Fibroblast of skin of right biceps (primary cell): Measurements from ENCODE around the gene OTOR.

Experiments used
- DNase-seq: peaks from one replicate; pipeline ENCODE4 v3.0.0-alpha.2; 2013

OTOR gene, protein sequence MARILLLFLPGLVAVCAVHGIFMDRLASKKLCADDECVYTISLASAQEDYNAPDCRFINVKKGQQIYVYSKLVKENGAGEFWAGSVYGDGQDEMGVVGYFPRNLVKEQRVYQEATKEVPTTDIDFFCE

DNA sequence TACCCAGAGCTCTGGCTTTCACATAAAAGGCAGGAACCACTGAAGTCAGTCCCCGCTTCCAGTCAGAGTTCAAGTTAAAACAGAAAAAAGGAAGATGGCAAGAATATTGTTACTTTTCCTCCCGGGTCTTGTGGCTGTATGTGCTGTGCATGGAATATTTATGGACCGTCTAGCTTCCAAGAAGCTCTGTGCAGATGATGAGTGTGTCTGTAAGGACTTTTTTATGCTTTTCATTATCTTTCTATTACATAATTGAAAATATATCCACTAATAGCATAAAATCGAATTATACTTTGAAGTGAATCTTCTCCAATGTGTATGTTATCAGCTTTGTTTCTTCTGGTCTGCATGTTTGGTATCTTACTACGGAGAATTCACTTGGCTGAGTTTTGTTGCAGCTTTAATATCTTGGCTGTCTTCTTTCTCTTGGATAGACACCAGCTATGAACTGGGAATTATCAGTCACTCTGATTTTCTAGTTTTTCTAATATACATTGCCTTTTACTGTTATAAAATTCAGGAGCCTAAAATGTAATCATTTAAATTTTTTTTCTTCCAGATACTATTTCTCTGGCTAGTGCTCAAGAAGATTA is at the start of gene OTOR:
OTOR (plus strand) TSS at position 51 of the 593 bp plus-strand sequence; CDS start at position 95, 44 bp downstream.
- no peak for DNase-seq

DNA sequence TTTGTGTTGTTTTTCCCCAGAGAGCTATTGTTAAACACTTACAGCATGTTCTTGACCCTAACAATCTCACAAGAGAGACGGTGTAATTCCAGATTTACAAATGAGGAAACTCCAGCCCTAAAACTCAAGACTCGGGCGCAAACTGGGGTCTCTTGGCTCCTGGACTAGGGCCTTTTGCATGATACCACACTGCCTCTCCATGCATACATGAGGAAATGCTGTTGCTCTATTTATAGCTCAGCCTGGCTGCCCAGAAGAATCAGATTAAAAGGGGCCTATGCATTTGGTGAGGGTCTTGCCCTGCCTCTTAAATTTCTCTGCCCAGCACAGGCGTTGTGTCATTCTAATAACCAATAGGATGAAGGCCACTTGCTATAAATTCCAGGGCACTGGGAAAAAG is 48.9 kb upstream of the OTOR start:
- DNase-seq: no peak

DNA sequence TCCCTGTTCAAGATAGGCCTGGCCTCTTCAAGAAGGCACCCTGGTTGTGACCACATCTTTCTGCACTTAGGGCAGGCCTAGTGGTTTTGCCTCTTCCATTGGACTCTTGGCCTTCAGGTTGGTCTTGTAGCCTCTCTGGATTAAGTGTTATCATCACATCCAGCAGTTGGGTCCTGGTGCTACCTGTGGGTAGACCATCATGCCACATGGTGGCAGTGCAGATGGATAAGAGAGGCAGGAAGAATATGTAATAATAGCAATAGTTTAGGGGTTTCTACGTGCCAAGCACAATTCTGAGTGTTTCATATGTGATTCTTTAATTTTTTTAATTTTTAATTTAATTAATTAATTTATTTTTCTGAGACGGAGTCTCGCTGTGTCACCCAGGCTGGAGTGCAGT is 46.9 kb upstream of the OTOR start:
- peak; percentile 1 for DNase-seq

DNA sequence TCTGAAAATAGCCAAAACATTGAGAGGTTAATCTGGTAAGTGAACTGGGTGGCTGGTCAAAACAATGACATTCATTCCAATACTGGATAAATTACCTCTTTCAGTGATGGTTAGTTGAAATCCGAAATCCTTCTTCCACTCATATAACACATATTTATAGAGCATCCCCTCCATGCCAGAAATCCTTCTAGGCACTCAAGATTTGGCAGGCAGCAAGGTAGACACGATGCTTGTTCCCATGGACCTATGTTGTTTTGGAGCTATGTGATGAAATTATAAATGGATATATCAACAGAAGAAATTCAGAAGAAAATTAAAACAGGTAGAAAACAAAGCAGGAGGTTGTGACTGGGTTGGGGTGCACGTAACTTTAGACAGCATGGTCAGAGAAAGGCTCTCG is 44.6 kb upstream of the OTOR start:
- DNase-seq: no peak

DNA sequence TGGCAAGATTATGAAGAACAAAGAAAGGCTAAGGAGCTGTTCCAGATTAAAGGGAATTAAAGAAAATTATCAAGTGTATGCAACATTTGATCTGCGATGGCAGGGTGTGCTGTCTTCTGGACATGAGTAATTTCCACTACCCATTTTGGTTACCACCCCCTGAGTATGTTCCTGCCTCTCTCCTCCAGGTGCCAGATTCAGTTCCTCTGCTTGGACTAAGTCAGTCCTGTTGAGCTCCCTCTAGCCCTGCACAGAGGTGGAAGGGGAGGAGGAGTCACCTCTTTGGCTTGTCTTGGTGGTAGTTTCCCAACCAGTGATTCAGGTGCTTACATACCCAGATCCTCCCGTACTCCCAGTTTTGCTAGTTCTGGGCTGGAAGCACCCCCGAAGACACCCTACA is 40.5 kb upstream of the OTOR start:
- no peak for DNase-seq

DNA sequence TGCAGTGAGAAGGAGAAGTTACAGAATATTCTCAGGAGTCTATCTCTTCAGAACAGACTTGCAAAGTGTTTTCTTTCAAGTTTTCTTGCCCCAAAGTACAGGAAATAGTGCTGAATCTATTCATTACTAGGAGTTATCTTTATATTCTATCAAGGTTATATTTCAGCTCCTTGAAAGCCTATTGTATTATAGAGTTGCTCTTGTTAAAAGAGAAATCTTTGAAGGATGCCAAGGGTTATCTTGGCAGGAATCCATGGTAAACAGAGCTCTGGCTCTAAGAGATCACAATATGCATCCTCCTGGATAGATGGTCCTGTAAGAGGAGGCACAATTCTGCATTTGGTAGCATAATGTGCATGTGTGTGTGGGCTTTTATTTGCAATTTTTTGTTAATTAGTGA is 39.6 kb upstream of the OTOR start:
- DNase-seq: no peak

DNA sequence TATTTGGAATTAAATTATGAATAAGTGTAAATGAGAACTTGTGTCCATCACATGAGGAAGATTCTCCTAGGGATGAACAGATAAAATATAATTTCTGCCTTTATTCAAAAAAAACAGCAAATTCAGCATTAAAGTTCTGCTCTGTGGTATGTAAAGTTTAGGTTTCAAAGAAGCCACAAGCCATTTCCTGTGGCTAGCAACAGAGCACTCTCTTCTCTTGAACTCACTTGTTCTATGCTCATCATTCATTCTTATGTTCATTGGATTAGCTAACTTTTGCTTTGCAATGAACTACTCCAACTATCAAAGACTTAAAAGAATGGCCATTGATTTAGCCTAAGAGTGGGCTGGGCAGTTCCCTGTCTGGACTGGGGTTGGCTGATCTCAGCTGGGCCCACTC is 39.1 kb upstream of the OTOR start:
- no peak for DNase-seq

DNA sequence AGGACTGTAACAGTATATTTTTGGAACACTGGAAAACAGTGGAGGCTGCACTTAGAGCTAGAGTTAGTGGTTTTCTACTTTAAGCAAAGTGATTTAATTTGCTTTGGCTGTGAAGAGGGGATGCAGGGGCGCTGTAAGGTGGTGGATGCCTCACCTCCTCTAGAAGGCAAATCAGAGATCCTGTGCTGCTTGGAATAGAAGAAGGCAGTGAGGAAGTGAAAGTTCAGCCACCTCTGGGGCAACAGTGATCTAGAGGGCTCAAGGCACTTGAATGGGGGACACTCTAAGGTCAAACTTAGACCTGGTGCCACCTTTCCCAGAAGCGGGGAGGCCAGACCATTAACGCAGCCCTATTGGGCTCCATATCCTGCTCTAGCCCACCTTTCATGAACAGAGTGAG is 37.4 kb upstream of the OTOR start:
- no peak for DNase-seq

DNA sequence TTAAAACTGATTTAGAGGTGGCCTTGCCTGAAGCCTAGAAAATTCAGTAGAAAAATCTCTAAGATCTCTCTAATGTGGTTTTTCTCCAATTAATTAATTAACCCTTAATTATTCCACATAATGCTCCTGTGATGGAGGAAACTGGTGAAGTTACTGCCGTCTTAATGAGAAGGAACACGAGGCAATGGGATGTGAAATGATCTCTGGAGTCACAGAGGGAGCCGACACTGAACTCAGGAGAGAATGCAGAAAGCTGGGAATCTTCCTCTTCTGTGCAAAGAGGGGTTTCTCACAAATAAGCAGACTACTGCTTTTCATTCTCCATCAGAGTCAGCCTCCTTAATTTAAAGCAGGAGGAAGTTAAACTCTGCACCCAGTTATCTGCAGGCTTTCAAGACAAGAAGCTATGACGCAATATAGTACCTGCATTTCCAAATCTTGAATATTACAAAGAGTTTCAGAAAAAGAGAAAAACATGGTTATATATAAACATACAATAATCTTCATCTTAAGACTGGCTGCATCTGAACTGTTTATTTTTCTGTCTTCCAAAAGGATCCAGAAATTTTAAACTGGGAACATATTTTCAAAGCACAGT is 36.4 kb upstream of the OTOR start:
- DNase-seq: no peak

DNA sequence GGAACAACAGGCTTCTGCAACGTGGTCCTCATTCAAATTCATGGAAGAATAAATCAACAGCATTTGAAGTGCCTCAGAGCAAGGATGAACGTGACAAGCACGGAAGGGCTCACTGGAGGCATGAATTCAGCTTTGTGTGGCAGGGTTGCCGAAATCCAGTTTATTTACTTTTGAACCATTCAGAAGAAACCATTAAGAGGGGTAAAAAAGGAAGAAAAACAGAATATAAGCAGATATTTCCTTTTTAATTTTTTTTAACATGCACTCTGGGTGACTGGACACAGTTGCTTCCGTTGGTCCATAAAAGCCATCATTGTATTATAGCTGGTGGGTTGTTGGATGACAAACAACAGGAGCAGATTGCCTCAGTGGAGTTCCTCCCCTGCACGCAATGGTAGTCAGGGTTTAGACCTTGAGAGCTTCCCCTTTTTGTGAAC is 35.6 kb upstream of the OTOR start:
- no peak for DNase-seq

DNA sequence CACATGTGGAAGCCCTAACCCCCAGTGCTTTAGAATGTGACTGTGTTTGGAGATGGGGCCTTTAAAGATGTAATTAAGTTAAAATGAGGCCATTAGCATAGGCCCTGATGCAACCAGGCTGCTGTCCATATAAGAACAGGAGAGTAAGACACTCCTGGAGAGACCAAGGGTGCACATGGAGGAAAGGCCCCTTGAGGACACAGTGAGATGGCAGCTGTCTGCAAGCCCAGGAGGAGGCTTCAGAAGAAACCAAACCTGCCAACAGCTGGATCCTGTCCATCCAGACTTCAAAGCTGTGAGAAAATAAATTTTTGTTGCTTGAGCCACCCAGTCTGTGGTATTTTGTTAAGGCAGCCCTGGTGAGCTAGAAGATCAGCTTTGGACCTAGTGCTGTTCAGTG is 35.1 kb upstream of the OTOR start:
- no peak for DNase-seq

DNA sequence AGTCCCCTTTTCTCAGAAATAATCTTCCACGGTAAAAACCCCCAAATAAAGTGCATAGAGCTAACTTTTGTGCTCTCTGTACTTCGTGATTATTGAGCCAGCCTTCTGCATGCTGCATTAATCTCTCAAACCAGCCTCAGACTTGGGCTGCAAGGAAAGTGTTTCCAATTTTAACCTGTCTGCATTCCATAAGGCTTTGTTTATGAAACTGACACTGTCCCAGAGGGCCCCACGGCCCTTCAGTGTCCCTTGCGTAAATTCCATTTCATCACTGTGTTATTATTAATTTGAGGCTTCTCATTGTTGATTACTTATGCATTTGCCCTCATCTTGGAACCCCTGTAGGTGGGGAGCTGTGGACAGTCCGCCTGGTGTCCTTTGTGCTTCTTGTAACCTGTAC is 33.9 kb upstream of the OTOR start:
- no peak for DNase-seq

DNA sequence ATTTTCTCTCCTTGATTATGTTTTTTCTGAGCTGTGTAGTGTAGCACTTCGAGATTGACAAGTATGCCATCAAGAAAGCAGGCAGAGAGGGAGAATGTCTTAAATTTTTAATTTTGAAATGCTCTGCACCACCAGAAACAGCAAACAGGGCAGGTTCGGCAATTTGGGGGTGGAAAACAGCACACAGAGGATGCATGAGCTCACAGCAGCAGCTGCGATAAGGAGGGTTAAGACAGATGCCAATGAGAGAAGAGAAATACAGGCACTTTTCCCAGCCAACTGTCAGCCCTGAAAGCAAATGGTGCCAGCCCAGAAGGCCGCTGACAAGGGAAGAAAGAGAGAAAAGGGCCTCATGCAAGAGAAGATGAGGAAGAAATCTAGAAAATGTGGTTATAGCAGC is 33.4 kb upstream of the OTOR start:
- no peak for DNase-seq

DNA sequence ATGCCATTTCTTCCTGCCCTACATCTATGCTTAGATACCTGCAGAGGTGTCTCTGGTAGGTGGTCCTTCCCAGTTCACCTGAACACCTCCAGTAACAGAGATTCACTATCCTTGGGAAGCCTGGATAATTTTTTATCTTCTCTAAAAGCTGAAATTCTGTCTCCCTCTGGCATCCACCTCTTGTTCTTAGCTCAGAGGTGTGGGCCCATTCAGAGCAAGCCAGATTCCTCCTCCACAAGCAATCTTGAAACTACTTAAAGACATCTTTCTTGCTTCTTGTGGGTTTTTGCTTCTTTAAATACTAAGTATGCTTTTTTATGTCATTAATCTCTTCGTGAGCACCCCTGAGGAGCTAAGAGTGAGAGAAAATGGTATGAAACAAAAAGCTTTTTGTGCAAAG is 28.7 kb upstream of the OTOR start:
- DNase-seq: no peak

DNA sequence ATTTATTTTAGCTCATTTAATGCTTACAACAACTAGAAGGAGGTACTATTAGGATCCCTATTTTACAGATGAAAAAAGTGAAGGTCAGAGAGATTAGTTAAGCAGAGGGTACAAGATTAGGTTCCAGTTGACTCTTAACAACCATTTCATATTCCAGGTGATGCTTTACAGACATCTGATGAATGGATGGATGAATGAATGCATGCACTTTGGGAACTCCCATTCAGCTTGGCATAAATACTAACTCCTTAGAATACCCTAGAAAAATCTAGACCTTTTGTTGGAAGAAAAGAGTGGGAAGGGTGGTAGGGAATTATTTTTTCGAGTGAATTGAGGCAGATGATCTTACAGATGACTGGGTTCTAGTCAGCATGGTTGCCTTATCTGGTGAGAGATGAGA is 19.1 kb upstream of the OTOR start:
- DNase-seq: no peak

DNA sequence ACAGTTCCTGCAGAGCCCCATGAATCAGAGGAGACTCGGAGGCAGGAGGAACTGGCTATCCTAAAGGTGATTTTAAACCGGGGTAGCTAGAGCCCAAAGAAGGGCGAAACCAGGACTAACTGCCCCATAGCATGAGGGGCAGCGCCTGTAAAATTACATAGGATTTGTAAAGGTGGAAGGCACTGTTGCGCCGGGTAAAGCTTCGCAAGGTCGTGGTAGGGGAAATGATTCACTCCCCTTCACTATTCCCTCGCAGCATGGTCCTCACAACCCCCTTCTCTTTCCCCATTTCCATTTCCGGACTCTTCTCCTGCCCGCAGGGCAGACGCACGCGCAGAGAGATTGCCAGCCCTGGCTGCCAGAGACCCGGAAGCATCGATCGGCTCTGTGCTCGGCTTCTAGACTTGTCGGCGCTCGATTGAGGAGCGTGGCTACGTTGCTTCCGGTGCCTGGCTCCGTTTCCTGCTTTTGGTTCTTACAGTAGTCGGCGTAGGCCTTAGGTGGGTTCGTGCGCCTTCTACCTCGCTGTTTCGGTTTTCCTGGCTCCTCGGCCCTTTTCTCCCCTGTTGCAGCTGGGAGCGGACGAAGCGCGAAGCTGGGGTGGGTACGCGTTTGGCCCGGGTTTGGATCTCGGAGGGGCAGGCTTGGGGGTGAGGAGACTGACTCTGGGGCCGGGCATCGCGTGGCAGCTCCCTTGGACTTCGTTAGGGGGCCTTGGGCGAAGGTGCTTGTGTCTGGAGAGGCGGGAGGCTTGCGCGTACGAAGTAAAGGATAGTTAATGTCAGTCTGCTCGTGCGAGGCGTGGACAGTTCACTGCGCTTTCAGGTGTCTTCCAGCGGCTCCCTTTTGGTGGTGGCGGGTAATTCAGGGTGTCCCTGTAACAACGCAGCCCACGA is 18.3 kb upstream of the OTOR start, which contains the start of gene SNRPB2:
SNRPB2 (plus strand) TSS at position 462 of the 896 bp plus-strand sequence. CDS start 1,677 bp downstream, outside the sequence.
- DNase-seq: peak; percentile 96

DNA sequence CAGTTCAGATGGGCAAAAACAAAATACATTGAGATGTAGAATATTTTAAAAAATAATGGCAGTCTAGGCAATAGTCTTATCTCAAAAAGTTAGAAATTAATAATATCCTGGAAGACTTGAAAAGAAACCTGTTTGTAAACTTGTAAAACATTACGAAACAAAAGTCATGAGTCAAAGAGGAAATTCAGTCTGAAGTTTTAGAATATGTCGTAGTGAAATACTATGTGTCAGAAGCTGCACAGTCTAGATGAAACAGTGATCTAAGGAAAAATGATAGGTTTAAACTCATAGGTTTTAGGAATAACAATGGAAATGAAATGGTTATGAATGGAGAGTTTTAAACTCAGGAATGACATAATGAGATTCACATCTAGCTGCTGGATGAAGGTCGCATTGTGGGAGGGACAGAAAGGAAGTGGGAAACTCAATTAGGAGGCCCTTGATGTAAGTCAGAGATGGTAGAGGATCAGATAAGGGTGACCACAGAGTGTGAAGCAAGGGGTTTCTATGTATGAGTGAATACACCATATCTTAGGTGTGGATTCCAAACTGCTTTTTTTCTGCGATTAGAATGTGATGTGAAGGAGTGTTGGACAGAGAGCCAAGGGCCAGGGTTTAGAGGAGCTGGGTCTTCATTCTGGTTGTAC is 15.5 kb upstream of the OTOR start:
- DNase-seq: no peak

DNA sequence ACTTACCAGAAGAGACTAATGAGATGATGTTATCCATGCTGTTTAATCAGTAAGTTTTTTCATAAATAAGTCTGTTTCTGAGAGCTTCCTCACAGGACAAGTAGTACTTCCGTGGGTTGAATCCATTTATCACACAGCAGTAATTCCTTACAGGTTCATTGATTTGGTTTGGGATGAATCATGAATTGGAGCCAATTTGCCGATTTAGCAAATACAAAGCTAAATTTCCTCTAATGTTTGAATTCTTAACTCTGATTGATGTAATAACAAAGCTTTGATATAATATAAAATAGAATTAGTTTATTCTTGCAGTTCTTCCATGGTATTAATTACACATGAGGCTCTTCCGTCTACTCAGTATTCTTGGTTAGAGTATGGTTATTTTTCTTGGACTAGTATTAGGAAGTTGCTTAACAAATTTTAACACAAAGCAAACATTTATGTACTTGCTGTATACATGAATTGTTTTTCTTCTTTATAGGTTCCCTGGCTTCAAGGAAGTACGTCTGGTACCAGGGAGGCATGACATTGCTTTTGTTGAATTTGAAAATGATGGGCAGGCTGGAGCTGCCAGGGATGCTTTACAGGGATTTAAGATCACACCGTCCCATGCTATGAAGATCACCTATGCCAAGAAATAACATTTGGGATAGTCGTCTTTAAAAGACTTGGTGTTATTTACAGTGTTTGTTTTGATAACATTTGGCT is 7.6 kb upstream of the OTOR start:
- no peak for DNase-seq

DNA sequence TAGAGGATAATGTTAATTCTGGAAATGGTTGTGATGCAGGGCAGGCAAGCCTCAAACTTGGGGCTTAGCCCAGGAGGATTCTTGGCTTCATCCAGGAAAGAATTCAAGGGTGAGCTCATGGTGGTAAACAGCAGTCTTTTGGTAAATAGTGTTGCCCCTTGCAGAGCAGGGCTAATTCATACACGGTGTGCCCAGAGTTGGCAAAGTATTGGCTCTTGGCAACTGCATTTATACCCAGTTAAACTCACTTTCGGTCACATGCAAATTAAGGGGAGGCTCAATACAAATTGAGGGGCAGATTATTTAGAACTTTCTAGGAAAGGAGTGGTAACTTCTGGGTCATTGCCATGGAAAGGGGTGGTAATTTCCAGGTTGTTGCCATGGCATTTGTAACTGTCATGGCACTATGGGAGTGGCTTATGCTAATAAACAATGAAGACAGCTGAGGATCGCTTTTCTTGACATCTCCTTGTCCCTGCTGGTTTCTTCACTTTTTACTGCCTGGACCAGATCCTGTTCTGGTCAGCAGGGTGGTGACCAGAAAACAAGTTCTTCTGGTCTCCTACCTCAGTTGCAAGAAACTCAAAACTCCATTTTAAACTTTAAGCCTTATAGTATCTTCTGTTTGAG is 3.9 kb upstream of the OTOR start:
- no peak for DNase-seq

DNA sequence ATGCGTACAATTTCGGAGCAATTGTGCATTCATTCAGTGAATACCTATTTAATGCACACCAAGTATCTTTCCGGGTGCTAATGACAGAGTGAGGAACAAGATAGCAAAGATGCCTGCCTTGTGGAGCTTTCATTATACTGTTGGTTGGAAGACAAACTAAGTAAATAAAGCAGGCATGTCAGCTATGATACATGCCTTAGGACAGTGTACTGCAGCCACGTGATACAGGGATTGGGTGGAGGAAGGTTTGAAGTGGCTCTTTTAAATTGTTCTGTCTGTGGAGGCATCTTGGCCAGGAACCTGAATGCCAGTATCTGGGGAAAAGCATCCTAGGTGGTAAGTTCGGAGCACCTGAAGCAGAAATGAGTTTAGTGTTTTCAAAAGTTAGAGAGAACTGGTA is 3.0 kb upstream of the OTOR start:
- DNase-seq: no peak

DNA sequence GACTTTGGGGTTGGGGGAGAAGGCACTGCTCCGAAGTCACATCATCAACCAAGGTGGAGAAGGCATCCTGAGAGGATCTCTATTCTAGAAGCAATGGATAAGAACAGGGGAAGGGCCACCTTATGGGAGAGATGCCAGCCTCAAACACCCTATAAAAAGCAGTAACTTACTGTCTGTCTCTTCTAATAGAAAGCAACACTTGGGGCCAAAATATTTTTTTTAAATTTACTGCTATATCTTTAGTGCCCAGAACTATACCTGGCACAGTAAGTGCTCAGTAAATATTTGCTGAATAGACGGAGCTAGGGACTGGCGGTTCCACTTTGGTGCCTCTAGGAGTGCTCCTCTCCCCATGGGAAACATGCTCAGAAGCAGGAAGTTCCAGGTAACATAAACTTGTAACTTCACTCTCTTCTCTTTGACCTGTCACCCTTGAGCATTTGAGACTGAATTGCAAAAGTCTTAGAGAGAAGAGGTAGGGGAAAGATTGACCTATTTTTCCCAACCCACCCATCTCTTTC is 807 bp upstream of the OTOR start:
- DNase-seq: no peak

DNA sequence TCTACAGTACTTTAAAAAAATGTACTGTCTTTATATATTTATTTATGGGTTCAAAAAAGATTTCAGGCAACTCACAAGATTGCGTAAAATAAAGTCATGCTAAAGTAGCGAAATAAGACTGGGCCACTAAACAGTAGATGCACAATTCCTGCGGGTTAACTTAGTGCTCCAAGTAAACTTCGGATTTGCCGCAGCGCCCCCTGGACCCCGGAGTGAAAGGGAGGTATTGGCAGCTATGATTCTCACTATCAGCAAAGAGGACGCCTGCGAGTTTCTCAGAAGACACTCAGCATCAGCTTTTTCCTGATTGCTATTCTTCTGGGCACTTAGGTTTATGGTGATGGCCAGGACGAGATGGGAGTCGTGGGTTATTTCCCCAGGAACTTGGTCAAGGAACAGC is 1.4 kb downstream of the OTOR start:
- no peak for DNase-seq
